IPS-NIHi7 (cell line): ENCODE results near the gene METTL1.
"Not testable (repeated sequence)": the region's sequence is repeated elsewhere in the genome, so short reads cannot be mapped to it uniquely, and the experiment has no call there.

Experiments
- DNase-seq: peaks from one replicate; pipeline ENCODE4 v3.0.0; 2012; ENCODE audit warnings: mixed read lengths; ENCODE audit errors: extremely low spot score

METTL1 gene

DNA sequence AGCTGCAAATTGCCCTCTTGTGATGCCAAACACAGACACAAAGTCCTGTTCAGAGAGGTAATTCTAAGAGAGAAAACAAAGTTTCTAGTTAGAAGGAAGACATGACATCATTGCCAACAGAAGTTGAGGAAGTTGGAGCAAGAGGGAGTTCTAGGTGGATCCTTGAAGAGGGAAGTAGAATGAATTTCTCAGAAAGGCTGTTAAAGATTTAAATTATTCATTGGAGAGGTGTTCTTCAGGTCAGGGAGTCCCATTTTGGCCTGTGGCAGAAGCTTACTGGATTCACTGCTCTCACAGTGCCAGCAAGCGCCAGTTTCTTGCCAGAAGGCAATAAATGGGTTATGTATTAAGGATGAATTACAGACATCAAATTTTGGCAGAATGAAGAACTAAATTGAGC, 26.0 kb upstream of the METTL1 start:
- no peak for DNase-seq

- DNase-seq = no peak
These were observed 25.1 kb upstream of the METTL1 start for GRCh38 chr12:57796996-57797395.

DNA sequence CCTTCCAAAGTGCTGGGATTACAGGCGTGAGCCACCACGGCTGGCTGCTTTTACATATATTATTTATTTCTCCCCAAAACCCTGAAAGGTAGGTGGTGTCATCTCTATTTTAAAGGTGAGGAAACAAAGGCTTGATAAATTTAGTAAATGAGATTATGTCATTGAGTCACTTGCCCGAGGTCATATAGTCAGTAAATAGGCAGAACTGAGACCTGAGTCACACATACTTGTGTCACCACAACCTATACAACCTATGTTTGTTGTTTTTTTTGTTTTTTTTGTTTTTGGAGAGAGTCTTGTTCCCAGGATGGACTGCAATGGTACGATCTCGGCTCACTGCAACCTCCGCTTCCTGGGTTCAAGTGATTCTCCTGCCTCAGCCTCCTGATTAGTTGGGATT, 23.4 kb upstream of the METTL1 start:
- no peak for DNase-seq

GRCh38 chr12:57793920-57794319, 22.0 kb upstream of the METTL1 start:
- no peak for DNase-seq

GRCh38 chr12:57783861-57784260, 12.0 kb upstream of the METTL1 start:
- no peak for DNase-seq

- no peak for DNase-seq
These were observed 11.5 kb upstream of the METTL1 start for GRCh38 chr12:57783466-57783801.

DNA sequence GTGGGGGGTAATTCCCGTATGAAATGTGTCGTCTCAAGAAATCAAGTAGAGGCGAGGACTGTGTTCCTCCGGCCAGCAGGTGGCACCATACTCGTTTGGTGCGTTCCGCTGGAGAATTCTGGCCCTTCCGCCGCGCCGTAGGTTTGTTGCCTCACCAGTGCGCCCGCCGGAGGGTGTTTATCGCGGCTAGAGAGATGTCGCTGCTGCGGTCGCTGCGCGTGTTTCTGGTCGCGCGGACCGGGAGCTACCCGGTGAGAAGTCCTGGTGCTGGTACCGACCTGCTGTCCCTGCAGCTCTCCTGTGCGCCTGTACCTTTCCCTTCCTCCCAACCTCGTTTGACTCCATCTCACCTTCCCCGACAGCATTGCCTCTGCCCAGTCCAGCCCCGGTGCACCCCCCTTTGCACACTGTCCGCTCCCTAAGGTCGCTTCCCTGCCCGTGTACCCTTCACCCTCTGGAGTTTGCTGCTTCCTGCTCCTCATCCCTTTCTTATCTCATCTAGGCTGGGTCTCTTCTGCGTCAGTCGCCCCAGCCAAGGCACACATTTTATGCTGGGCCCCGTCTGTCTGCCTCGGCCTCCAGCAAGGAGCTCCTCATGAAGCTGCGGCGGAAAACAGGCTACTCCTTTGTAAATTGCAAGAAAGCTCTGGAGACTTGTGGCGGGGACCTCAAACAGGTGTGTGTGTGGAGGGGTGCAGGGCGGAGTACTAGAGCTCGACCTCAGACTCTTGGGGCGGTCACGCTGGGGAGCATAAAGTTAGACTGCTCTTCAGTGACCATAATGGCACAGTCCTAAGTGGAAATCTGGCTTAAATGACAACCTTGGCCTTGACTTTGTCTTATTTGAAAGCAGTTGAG, 10.9 kb upstream of the METTL1 start, which contains the start of gene TSFM:
Gene TSFM (plus strand): TSS at position 180 of the 858 bp plus-strand sequence. CDS start 15 bp downstream, at position 195.
- peak; percentile 86 for DNase-seq

DNA sequence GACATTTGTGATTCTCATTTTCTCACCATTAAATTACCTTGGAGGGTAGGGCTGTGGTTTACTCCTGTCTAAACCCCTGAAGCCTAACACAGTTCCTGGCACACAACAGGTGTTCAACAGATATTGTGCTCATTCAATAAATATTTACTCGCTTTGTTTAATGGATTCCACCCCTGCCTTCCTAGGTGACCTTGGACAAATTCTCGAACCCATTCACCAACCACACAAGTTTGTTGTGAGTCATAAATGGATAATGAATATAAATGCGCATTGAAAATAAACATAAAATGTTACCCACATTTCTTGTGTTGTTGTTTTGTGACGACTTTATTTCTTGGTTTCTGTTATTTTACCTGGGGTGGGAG, 10.3 kb upstream of the METTL1 start:
- no peak for DNase-seq

DNA sequence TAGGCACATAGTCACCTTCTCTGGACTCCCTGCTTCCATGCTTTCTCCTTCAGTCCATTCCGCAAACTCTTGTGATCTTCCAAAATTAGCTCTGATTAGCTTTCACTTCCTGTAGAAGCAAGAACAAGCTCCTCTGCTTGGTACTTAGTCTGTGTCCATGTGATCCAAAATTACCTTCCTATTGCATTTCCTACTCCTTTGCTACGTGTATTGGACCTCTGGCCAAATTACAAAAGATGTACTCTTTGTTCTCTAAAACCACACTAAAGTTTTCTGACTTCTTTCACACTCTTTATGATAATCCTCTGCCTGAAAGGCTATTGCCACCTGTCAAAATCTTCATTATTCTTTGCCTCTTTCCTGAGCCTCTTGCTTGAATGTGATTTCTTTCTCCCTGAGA, 9.9 kb upstream of the METTL1 start:
- no peak for DNase-seq

GRCh38 chr12:57781244-57781643, 9.3 kb upstream of the METTL1 start:
- no peak for DNase-seq

GRCh38 chr12:57780284-57780897, 8.5 kb upstream of the METTL1 start:
- no peak for DNase-seq

GRCh38 chr12:57779736-57780135, 7.8 kb upstream of the METTL1 start:
- no peak for DNase-seq

DNA sequence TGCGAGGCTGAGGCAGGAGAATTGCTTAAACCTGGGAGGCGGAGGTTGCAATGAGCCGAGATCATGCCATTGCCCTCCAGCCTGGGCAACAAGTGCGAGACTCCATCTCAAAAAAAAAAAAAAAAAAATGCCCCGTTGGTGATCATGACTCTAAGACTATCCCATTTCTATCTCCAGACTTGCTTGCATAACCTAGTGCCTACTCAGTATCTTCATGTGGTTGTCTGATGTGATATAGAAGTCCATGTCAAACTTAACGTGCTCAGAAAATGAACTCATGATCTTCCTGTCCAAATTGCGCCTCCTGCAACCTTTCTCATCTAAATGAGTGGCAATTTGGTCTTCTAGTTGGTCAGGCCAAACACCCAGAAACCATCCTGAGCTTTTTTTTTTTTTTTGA, 6.0 kb upstream of the METTL1 start:
- DNase-seq = no peak

DNA sequence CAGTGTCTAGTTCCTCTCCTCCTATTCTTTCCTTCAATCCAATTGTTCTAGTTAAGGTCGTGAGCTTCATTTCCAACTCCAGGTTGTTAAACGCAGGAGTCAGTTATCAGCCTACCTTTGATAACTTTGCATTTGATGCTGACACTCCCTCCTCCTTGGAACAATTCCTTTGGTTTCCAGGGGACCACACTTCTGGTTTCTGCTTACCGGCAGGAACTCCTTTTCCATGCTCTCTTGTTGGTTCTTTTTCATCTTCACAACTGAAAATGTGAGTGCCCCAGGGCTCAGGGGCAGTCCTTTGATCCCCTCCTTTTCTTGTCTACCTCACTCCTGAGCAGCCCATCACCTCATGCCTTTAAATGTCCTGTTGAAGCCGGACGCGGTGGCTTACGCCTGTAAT, 5.5 kb upstream of the METTL1 start:
- no peak for DNase-seq

GRCh38 chr12:57776247-57776587, 4.3 kb upstream of the METTL1 start:
- no peak for DNase-seq

GRCh38 chr12:57775563-57776246, 3.8 kb upstream of the METTL1 start:
- peak; percentile 27 for DNase-seq

GRCh38 chr12:57775044-57775443, 3.1 kb upstream of the METTL1 start:
- no peak for DNase-seq

DNA sequence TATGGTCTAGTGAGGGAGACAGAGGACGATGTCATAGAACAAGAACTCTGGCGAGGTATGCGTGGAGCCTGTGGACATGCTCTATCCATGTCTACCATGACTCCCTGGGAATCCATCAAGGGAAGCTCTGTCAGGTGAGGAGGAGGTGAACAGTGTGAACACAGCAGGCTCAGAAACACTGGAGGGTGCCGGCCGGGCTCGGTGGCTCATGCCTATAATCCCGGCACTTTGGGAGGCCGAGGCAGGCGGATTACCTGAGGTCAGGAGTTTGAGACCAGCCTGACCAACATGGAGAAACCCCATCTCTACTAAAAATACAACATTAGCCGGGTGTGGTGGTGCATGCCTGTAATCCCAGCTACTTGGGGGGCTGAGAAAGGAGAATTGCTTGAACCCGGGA, 2.7 kb upstream of the METTL1 start:
- DNase-seq = not testable (repeated sequence)

DNA sequence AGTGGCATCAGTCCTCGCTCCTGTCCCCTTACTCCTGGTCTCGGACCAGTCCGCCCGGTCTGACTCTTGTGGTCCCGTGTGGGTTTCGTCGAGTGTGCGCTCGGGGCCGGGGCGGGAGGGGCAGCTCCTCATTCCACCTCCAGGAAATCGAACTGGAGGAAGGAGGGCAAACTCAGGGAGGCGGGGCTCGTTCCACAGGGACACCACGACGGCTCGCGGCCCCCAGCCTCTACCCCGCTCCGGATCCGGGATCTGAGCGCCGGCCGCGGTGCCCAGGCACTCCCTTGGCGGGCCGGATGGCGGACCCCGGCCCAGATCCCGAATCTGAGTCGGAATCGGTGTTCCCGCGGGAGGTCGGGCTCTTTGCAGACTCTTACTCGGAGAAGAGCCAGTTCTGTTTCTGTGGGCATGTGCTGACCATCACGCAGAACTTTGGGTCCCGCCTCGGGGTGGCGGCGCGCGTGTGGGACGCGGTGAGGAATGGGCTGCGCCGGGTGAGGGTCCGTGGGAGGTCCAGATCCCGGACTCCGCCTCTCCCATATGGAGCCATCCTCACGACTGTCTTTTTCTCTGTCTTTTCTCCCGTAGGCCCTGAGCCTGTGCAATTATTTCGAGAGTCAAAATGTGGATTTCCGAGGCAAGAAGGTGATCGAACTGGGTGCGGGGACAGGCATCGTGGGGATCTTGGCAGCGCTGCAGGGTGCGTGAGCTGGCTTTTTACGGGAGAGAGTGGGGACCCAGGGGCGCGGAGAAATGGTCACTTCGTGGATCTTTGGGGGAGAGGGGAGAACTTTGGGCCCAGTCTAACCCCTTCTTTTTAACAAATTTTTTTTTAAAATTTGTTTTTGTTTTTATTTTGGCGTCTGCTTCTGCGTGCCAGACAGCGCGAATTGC, 771 bp upstream of the METTL1 start, which contains the start of gene EEF1AKMT3:
Gene EEF1AKMT3 (plus strand): TSS at position 186 of the 894 bp plus-strand sequence. CDS start 111 bp downstream, at position 297.
- peak; percentile 56 for DNase-seq

GRCh38 chr12:57771236-57771872, 551 bp downstream of the METTL1 start:
- peak; percentile 91 for DNase-seq

GRCh38 chr12:57770734-57771133, 1.2 kb downstream of the METTL1 start:
- no peak for DNase-seq
